ENCODE results near the gene CRX.
"Not testable (repeated sequence)": the region's sequence is repeated elsewhere in the genome, so short reads cannot be mapped to it uniquely, and the experiment has no call there.

Gene CRX

GRCh38 chr19:47860602-47861297 is 39.0 kb downstream of the CRX start:
- DNase-seq = no peak

GRCh38 chr19:47861630-47862029 is 39.9 kb downstream of the CRX start:
- no peak for DNase-seq

GRCh38 chr19:47863514-47863936 is 41.8 kb downstream of the CRX start:
- peak; percentile 84 for DNase-seq

- no peak for DNase-seq
These were observed 43.4 kb downstream of the CRX start for GRCh38 chr19:47865166-47865565.

GRCh38 chr19:47878906-47879305 is 57.2 kb downstream of the CRX start:
- no peak for DNase-seq

- DNase-seq = not testable (repeated sequence)
These were observed 57.6 kb downstream of the CRX start for GRCh38 chr19:47879385-47879784.

- DNase-seq = no peak
These were observed 60.0 kb downstream of the CRX start for GRCh38 chr19:47881757-47882156.

- no peak for DNase-seq
These were observed 61.2 kb downstream of the CRX start for GRCh38 chr19:47882890-47883289.

GRCh38 chr19:47885067-47885463 is 63.3 kb downstream of the CRX start:
- no peak for DNase-seq

GRCh38 chr19:47886010-47886559 is 64.3 kb downstream of the CRX start, which contains the start of gene SULT2A1:
SULT2A1 (minus strand) TSS chr19:47886315; CDS start chr19:47886257, 58 bp downstream.
- no peak for DNase-seq

- no peak for DNase-seq
These were observed 69.3 kb downstream of the CRX start for GRCh38 chr19:47890865-47891621.

- no peak for DNase-seq
These were observed 69.8 kb downstream of the CRX start for GRCh38 chr19:47891622-47891922.

GRCh38 chr19:47891923-47892666 is 70.4 kb downstream of the CRX start:
- DNase-seq = no peak
